Stimulated activated CD8-positive, alpha-beta memory T cell treated with anti-CD3 and anti-CD28 coated beads, Interleukin-15, amount 100 ng/mL, for 1 hour (primary cell): ENCODE data around the gene SMAD3.
A peak's percentile ranks its signal among the peaks of the same experiment; 100 is the strongest.
"Not testable (repeated sequence)": the region's sequence is repeated elsewhere in the genome, so short reads cannot be mapped to it uniquely, and the experiment has no call there.

Source experiments
- DNase-seq: peaks from one replicate; pipeline ENCODE4 v3.0.0-alpha.2; 2020; ENCODE audit warnings: low read depth

The SMAD3 gene

DNA sequence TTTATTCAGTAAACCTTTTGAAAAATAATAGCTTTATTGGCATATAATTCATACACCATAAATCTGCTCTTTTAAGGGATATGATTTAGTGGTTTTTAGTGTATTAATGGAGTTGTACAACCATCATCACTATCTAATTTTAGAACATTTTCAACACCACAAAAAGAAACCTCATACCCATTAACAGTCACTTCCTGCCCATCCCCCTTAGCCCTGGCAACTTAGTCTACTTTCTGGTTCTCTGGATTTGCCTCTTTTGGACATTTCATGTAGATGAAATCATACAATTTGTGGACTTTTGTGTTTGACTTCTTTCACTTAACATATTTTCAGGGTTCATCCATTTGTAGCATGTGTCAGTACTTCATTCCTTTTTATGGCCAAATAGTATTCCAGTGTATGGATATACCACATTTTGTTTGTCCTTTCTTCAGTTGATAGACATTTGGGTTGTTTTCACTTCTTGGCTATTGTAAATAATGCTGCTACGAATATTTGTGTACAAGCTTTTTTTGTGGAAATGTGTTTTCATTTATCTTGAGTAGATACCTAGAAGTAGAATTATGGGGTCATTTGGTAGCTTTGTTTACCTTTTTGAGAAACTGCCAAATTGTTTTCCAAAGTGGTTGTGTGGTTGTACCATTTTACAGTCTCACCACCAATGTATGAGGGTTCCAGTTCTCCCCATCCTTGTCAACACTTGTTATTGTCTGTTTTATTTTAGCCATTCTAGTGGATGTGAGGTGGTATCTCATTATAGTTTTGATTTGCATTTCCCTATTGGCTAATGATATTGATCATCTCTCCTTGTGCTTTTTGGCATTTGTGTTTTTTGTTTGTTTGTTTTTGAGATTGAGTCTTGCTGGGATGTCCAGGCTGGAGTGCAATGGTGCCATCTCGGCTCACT, 45.8 kb downstream of the SMAD3 start:
- DNase-seq: no peak

DNA sequence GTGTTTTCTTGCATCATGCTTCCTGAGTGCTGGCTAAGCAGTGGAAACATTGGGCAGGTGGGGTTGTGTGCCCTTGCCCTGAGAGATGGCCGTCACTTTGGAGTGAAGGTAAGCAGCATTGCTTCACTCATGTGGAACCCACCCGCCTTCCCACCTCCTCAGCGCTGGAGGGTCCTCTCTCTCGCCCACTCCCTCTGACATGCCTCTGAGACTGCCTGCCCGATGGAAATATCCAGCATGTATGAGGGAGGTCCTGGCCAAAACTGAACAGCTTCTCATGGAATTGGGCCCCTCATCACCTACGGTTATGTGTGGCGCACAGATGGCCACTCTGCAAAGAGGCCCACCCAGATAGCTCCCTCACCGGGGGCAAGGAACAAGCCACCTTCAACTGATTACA, 48.6 kb downstream of the SMAD3 start:
- DNase-seq: no peak

- DNase-seq: no peak
These were observed 49.6 kb downstream of the SMAD3 start for GRCh38 chr15:67114846-67115585.

- no peak for DNase-seq
These were observed 50.2 kb downstream of the SMAD3 start for GRCh38 chr15:67115586-67115969.

DNA sequence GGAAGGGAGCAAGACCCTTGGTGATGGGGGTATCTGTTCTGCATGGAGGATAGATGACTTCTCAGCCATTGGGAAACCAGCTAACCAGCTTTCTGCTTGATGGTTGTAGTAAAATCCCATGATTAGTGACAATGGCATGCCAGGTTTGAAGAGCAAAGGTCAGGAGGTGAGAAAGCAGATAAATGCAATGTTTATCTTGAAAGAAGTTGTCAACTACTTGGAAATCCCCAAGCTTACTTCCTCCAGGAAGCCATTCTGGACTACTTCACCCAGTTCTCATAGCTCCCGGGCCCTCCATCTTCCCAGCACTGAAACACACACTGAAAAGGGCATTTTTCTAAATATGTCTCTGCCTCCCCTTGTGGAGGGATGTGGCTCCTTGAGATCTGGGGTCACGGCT, 51.3 kb downstream of the SMAD3 start:
- no peak for DNase-seq

DNA sequence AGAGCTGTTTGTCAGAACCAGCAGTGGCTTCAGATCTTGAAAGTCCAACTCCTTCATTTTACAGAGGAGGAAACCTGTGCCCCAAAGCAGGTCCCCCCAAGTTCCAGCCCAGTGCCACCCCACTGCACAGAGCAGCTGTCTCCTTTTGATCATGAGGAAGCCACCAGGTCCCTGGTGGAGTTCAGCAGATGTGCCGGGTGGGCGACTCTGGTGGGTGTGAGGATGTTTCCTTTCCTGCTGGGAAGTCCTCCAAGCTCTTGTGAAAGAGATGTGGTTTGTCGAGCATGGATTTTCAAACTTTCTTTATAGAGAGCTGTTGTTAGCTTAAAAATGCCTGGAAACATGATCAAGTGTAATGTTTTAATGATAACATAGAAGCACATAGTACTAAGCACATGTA, 52.0 kb downstream of the SMAD3 start:
- no peak for DNase-seq

DNA sequence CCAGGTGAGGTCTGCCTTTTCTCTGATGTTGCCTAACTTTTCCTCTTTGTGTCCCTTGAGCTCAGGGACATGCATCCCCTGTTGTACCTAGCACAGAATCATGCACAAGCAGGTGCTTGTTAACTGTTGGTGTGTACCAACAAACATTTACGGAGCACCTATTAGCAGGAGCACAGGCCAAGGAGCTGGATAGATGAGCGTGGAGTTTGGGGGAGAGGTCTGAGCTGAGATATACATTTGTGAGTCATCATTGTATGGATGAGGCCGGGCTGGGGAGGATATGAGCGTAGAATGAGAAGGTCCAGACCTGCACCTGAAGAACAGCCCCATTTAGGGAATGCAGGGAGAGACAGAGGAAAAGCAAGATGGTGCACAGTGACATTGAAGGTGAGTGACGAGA, 53.4 kb downstream of the SMAD3 start:
- no peak for DNase-seq

- DNase-seq: no peak
These were observed 53.9 kb downstream of the SMAD3 start for GRCh38 chr15:67119238-67119846.

- no peak for DNase-seq
These were observed 54.8 kb downstream of the SMAD3 start for GRCh38 chr15:67120009-67120838.

DNA sequence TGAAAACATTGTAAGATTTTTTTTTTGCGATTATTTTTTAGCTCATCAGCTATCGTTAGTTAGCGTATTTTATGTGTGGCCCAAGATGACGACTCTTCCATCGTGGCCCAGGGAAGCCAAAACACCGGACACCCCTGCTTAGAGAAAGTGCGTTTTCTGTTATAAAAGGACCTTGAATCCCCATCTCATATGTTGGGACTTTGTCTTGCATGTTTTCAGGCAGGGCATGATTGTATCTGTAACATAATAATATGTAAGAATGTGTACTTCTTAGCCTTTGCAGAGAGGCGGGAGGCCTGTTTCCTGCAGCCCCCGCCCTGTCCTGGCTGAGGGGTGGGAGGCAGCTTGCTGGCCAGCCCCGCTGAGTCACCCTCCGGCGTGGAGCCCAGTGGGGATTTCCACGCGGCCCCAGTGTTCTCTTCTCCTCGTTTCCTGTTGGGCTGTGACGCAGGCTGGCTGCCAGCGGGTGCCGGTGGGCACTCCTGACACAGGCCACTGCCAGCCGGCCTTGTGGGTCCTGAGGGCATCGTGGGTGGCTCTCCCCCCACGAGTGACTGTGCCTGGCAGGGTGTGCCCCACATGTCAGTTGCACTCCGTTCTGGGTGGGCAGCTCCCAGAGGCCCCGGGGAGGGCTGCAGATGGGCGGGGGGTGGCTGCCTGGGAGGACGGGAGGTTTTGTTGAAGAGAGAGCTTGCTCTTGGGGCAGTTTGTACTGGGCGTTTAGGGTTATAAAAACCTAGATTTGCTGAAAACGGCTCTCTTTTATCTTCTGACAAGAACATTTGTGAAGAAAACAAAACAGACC, 55.6 kb downstream of the SMAD3 start:
- DNase-seq: peak; percentile 72

DNA sequence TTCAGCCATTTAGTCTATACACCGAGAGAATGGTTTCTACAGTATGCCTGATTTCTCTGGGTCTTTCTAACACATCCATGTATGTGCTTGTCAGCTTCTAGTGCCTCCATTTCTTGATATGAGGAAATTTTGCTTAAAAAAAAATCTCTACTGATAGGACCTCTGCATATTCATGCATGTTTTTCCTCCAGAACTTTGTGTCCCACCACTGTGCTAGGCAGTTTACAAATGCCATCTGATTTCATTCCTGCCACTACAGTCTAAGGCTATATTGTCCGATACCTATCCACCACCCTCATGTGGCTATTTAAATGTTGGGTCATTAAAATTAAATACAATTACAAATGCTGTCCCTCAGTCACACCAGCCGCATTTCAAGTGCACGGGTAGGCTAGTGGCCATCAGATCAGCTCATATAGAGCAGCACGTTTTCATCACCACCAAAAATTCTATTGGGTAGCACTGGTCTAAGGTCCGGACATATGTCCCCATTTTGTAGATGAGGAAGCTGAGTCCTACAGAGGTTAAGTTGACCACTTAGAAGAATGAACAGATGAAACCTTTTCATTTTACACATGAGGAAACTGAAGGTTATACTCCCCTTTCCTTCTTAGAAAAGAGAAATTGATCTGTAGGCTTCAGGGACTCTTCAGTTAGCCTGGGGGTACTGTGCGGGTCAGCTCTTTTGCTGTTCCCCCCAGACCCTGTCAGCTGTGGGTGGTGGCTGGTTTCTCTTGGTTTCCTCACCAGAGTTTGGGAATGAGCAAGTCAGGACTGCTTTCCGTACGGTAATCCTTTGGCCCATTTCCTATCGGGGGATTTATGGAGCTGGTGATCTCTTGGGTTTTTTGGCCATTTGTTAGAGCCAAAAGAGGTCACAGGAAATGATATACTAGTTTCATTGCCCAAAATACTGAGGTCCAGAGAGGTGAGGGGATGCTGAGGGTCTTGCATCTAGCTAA, 56.5 kb downstream of the SMAD3 start:
- no peak for DNase-seq

DNA sequence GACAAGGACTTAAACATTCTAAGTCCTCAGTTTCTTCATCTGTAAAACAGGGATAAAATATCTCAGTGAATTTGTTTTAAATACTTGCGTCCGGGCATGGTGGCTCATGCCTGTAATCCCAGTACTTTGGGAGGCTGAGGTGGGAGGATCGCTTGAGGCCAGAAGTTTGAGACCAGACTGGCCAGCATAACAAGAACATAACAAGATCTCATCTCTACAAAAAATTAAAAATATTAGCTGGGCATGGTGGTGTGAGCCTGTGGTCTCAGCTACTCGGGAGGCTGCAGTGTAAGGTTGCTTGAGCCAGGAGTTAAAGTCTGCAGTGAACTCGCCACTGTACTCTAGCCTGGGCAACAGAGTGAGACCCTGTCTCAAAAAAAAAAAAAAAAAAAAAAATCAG, 57.4 kb downstream of the SMAD3 start:
- DNase-seq: not testable (repeated sequence)

GRCh38 chr15:67123291-67123690, 57.9 kb downstream of the SMAD3 start:
- not testable (repeated sequence) for DNase-seq

- DNase-seq: no peak
These were observed 58.7 kb downstream of the SMAD3 start for GRCh38 chr15:67124111-67124510.

- DNase-seq: no peak
These were observed 59.6 kb downstream of the SMAD3 start for GRCh38 chr15:67124911-67125588.

DNA sequence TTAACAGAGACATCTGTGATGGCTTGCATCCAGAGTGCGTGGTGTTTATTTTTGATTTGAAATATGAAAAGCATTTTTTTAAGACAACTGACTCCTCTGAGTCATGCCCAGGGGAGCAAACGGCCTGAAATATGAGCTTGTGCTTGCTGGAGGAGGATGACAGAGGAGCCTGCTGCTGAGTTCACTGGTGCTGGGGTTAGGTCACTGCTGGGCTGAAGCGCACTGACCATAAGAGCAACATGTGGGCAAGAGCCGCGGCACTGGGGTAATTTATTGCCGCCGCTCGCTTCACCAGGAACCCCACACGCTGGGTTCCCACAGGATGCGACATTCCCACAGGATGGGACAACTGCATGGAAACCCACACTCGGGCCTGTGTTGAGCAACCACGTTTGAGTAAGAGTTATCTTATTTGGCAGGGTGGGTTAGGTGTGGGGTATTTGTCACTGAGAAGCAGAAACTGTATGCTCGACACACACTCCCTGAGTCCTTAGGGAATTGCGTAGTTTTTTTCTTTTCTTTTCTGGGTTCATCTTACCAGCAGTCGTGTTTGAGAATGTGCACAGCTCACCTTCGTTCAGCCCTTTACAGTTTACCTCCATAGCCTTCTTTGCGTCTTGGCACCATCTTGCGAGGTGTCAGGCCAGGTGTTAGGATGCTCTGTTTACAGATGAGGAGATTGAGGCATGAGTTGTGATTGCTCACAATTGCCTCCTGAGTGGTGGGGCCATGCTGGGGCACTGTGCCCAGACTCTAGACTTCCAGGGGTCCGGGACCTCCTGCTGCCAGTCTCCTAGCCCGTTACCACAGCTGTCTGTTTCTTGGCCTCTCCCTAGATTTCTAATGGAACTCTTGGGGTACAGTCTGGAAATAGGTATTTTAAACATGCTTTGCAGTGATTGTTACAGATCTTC, 60.4 kb downstream of the SMAD3 start:
- DNase-seq: no peak

GRCh38 chr15:67126551-67127330, 61.3 kb downstream of the SMAD3 start:
- no peak for DNase-seq

DNA sequence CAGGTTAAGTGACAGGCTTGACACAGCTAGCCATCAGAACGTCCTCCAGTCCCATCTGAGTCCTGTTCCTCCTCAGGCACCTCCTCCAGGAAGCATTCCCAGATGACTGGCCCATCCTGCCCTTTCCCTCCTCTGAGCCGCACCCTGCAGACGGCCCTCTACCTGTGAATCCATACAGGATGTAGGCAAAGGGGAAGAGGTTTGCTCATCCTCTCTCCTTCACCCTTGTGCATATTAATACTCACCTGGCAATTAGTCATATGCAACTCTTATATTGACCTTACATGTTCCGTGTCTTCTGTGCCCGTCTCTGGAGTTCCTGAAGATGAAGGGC, 61.9 kb downstream of the SMAD3 start:
- DNase-seq: no peak
